Neural cell (in vitro differentiated cells): ENCODE data around the gene NEBL. TPM values are rescaled to one million over a fixed set of nuclear protein-coding genes. Genes with fewer than 3 reads are reported as not detected.

ENCODE experiments used
- H2AFZ ChIP-seq: fragments of 200-600, 300-800 bp; sonication (generic), shearing (Covaris generic); 2 replicates; pipeline ENCODE4 v1.6.0; 2014; ENCODE audit warnings: low read depth, mild to moderate bottlenecking, antibody characterized with exemption, low read length, moderate library complexity
- H3F3A ChIP-seq: fragments of 200-600 bp; shearing (Covaris generic); 2 replicates; pipeline ENCODE4 v1.6.1; 2016; ENCODE audit warnings: mild to moderate bottlenecking, moderate library complexity, mixed read lengths, antibody characterized with exemption, low read length; ENCODE audit not compliant: insufficient read depth, poor library complexity, severe bottlenecking
- H3K27ac ChIP-seq: fragments of 200-600, 300-800 bp; sonication (generic), shearing (Covaris generic); 2 replicates; pipeline ENCODE4 v1.5.1; 2014; ENCODE audit warnings: mild to moderate bottlenecking, low read length, moderate library complexity
- H3K27me3 ChIP-seq: fragments of 300-800, 200-600 bp; sonication (generic), shearing (Covaris generic); 2 replicates; pipeline ENCODE4 v1.6.0; 2014; ENCODE audit warnings: mild to moderate bottlenecking, low read depth, low read length, moderate library complexity; ENCODE audit not compliant: insufficient read depth
- H3K36me3 ChIP-seq: fragments of 300-800, 200-600 bp; sonication (generic), shearing (Covaris generic); 2 replicates; pipeline ENCODE4 v1.5.1; 2014; ENCODE audit warnings: mild to moderate bottlenecking, antibody characterized with exemption, low read length, moderate library complexity; ENCODE audit not compliant: insufficient read depth
- H3K4me2 ChIP-seq: fragments of 300-800, 200-600 bp; sonication (generic), shearing (Covaris generic); 2 replicates; pipeline ENCODE4 v1.6.0; 2014; ENCODE audit warnings: mild to moderate bottlenecking, low read length
- H3K4me3 ChIP-seq: fragments of 300-800, 200-600 bp; sonication (generic), shearing (Covaris generic); 2 replicates; pipeline ENCODE4 v1.5.1; 2014; ENCODE audit warnings: mild to moderate bottlenecking, low read length, moderate library complexity
- H3K79me2 ChIP-seq: fragments of 200-600 bp; shearing (Covaris generic); replicated peaks from 2 replicates; pipeline ENCODE4 v1.6.0; 2014; ENCODE audit warnings: mild to moderate bottlenecking, low read length, moderate library complexity; ENCODE audit not compliant: insufficient read depth
- H3K9ac ChIP-seq: fragments of 300-800, 200-600 bp; sonication (generic), shearing (Covaris generic); 2 replicates; pipeline ENCODE4 v1.6.1; 2016; ENCODE audit warnings: mild to moderate bottlenecking, low read length, mixed read lengths
- H3K9me2 ChIP-seq: fragments of 200-600 bp; shearing (Covaris generic); 2 replicates; pipeline ENCODE4 v1.6.1; 2016; ENCODE audit warnings: mild to moderate bottlenecking, low read length, mixed read lengths; ENCODE audit not compliant: insufficient read depth
- H3K9me3 ChIP-seq: fragments of 200-600, 300-800 bp; sonication (generic), shearing (Covaris generic); 2 replicates; pipeline ENCODE4 v1.6.1; 2016; ENCODE audit warnings: mild to moderate bottlenecking, mixed run types, low read length, moderate library complexity, mixed read lengths
- H4K20me1 ChIP-seq: fragments of 200-600 bp; shearing (Covaris generic); 2 replicates; pipeline ENCODE4 v1.6.1; 2016; ENCODE audit warnings: mild to moderate bottlenecking, mixed run types; ENCODE audit not compliant: insufficient read depth
- CTCF ChIP-seq: fragments of 450-650 bp; IDR thresholded peaks from 2 replicates; pipeline ENCODE4 v1.5.1; 2014; ENCODE audit warnings: antibody characterized with exemption, mild to moderate bottlenecking, moderate library complexity; ENCODE audit not compliant: poor library complexity, severe bottlenecking
- EP300 ChIP-seq: fragments of 450-650 bp; conservative IDR thresholded peaks from 2 replicates; pipeline ENCODE4 v1.6.1; 2014; ENCODE audit warnings: antibody characterized with exemption, mild to moderate bottlenecking, moderate library complexity; ENCODE audit not compliant: poor library complexity, severe bottlenecking
- EZH2 ChIP-seq: fragments of 200-600, 300-800 bp; shearing (Covaris generic), sonication (generic); IDR thresholded peaks from 2 replicates; pipeline ENCODE4 v1.6.1; 2014; ENCODE audit warnings: antibody characterized with exemption, low read length, borderline replicate concordance, mild to moderate bottlenecking; ENCODE audit not compliant: insufficient read depth, poor library complexity, severe bottlenecking
- POLR2AphosphoS5 ChIP-seq: IDR thresholded peaks from 2 replicates; pipeline ENCODE4 v1.6.1; 2012
- RAD21 ChIP-seq: fragments of 450-650 bp; conservative IDR thresholded peaks from 2 replicates; pipeline ENCODE4 v1.6.1; 2014; ENCODE audit warnings: antibody characterized with exemption, mild to moderate bottlenecking, moderate library complexity
- SMC3 ChIP-seq: fragments of 450-650 bp; conservative IDR thresholded peaks from 2 replicates; pipeline ENCODE4 v1.6.1; 2014; ENCODE audit warnings: antibody characterized with exemption, mild to moderate bottlenecking, moderate library complexity; ENCODE audit not compliant: poor library complexity
- TAF1 ChIP-seq: IDR thresholded peaks from 2 replicates; pipeline ENCODE4 v1.6.1; 2012; ENCODE audit warnings: low read depth
- polyA plus RNA-seq: library from polyadenylated mRNA; depleted of rRNA; stranded (reverse); fragments of >200 nt; gene quantifications from 2 replicates; pipeline ENCODE4 v1.2.3, GENCODE V29; 2014
- TF ChIP-seq, protein P1 (sequence below): IDR thresholded peaks from 2 replicates; pipeline ENCODE4 v1.6.1; 2012; ENCODE audit warnings: borderline replicate concordance

The NEBL gene
- polyA plus RNA-seq, 1 donor from 2014 or later: 16.3 TPM

- Histone ChIP-seq H3K9me2 (no peaks in the 10 kb centered on the region), H3F3A (no peaks in the 10 kb centered on the region), H3K27me3 (no peaks in the 10 kb centered on the region), H3K4me3 (no peak overlapping the region), H3K27ac (no peak overlapping the region), H3K36me3 (no peaks in the 10 kb centered on the region), H3K4me2 (no peak overlapping the region), H3K79me2 (no peaks in the 10 kb centered on the region), H3K9me3 (no peaks in the 10 kb centered on the region), H4K20me1 (no peaks in the 10 kb centered on the region), H3K9ac (no peak overlapping the region), H2AFZ (no peak overlapping the region)
- TF ChIP-seq CTCF (no peak), SMC3 (no peak)
These were observed 49.6 kb downstream of the NEBL start for GRCh38 chr10:20847512-20847911.

DNA sequence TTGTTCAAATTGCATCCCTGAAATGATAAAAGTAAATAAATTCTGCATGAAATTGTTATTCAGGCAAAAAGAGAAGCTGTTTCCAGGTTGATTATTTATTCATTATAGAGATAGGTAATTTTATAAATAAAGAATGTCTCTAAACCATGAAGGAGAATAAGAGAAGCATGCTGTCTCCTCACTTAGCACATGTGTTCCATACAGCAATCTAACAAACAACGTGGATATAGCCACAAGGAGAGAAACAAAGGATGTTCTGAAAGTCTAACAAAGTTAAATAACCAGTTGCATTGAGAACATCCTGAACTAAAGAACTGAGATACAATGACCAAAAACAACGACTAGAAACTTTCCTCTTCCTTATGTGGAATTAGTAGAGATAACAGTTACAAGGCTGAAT is 50.8 kb downstream of the NEBL start:
- no peak overlapping the region for H2AFZ ChIP-seq
- no peaks in the 10 kb centered on the region for H3K9me3 ChIP-seq
- no peaks in the 10 kb centered on the region for H3K79me2 ChIP-seq
- no peak overlapping the region for H3K4me3 ChIP-seq
- H3K9me2 ChIP-seq: no peaks in the 10 kb centered on the region
- no peak overlapping the region for H3K4me2 ChIP-seq
- no peaks in the 10 kb centered on the region for H3F3A ChIP-seq
- H3K27me3 ChIP-seq: no peaks in the 10 kb centered on the region
- H3K36me3 ChIP-seq: no peaks in the 10 kb centered on the region
- H3K9ac ChIP-seq: no peak overlapping the region
- TF ChIP-seq, protein P1, sequence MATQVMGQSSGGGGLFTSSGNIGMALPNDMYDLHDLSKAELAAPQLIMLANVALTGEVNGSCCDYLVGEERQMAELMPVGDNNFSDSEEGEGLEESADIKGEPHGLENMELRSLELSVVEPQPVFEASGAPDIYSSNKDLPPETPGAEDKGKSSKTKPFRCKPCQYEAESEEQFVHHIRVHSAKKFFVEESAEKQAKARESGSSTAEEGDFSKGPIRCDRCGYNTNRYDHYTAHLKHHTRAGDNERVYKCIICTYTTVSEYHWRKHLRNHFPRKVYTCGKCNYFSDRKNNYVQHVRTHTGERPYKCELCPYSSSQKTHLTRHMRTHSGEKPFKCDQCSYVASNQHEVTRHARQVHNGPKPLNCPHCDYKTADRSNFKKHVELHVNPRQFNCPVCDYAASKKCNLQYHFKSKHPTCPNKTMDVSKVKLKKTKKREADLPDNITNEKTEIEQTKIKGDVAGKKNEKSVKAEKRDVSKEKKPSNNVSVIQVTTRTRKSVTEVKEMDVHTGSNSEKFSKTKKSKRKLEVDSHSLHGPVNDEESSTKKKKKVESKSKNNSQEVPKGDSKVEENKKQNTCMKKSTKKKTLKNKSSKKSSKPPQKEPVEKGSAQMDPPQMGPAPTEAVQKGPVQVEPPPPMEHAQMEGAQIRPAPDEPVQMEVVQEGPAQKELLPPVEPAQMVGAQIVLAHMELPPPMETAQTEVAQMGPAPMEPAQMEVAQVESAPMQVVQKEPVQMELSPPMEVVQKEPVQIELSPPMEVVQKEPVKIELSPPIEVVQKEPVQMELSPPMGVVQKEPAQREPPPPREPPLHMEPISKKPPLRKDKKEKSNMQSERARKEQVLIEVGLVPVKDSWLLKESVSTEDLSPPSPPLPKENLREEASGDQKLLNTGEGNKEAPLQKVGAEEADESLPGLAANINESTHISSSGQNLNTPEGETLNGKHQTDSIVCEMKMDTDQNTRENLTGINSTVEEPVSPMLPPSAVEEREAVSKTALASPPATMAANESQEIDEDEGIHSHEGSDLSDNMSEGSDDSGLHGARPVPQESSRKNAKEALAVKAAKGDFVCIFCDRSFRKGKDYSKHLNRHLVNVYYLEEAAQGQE: no peak
- no peak for TF ChIP-seq SMC3
- no peak for TF ChIP-seq CTCF
- H4K20me1 ChIP-seq: no peaks in the 10 kb centered on the region
- H3K27ac ChIP-seq: no peak overlapping the region

DNA sequence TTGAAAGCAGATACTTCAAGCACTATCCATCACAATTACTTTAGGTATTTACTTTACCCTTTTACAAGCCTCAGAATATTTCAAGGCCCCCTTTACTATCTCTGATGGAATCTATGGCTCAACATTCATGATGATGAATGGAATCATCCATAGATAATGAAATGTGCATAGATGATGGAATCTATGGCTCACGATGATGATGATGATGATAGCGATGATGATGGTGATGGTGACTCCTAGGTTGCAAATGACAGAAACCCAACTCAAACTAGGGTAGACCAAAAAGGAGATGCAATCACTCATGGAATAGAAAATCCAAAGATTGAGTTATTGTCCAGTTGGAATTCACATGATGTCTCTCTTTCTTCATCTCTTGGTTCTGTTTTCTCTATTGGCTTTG is 55.7 kb downstream of the NEBL start:
- Histone ChIP-seq H3K79me2 (no peaks in the 10 kb centered on the region), H3K9ac (no peak overlapping the region), H3K27ac (no peak overlapping the region), H3K4me3 (no peak overlapping the region), H2AFZ (no peak overlapping the region), H3K9me3 (no peaks in the 10 kb centered on the region), H3K36me3 (no peaks in the 10 kb centered on the region), H3K27me3 (no peaks in the 10 kb centered on the region), H3K4me2 (no peak overlapping the region), H4K20me1 (no peaks in the 10 kb centered on the region), H3F3A (no peaks in the 10 kb centered on the region), H3K9me2 (no peaks in the 10 kb centered on the region)
- TF ChIP-seq EP300 (no peak), RAD21 (no peak), POLR2AphosphoS5 (no peak), SMC3 (no peak), TAF1 (no peak), CTCF (no peak), EZH2 (no peak)
- TF ChIP-seq, protein P1: no peak
